ENCODE data around the gene SLC25A10. TPM values are rescaled to one million over a fixed set of nuclear protein-coding genes. Genes with fewer than 3 reads are reported as not detected.
"Not testable (repeated sequence)": the region's sequence is repeated elsewhere in the genome, so short reads cannot be mapped to it uniquely, and the experiment has no call there.

SLC25A10 gene
- total RNA-seq, 6 donors from 2014 or later: 9.9 to 20.2 (median 12.7) TPM

DNA sequence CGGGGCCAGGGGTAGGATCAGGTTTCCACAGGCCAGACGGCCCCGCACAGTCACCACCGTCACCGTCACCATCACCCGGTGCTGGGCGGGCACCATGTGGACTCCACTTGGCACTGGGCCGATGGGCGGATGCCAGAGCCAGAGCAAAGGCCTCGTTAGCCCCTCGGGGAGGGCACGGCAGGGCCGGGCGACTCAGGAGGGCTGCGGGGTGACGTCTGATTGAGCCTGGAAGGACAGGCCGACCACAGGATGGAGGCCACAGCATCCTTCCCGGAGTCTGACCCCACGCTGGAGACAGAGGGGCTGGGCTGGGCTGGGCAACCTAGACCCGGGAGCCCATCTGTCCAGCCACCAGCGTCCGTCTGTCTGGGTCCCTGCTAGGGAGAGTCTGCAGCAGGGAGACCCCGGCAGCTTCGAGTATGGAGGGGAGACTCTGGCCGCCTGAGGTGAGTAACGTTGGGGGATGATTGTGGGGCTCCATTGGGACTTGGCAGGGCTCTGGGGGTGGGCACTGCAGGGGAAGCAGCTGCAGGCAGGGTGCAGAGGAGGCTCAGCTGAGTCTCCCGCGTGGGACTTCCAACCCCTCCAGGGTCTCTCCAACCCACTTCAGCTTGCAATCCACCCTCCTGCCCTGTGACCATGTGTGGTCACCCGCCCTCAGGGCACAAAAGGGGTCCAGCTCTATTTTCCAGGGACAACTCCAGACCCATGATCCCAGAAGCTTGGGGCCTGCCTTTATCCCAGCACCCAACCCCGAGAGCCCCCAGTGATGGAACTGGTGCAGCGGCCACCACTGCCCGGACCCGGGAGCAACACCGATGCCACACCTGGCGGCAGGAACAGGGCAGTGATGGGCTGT is 22.6 kb downstream of the SLC25A10 start:
- Histone ChIP-seq H3K4me3 (no peak overlapping the region), H3K9me3 (no peaks in the 10 kb centered on the region), H3K36me3 (no peaks in the 10 kb centered on the region), H3K4me1 (peaks cover 4 to 19% (median 9%) of the 10 kb centered on the region in 4 donors), H3K27me3 (no peaks in the 10 kb centered on the region), H3K27ac (no peak overlapping the region)
- 72 to 82% methylated on average over 12 to 30 of the region's 35 CpGs for WGBS, 2 donors
- peak in 1 of 2 donors; percentile 76 for DNase-seq
- no peak for ATAC-seq (ENCODE audit: low FRiP score in 2 of 2)
- TF ChIP-seq, protein P1, sequence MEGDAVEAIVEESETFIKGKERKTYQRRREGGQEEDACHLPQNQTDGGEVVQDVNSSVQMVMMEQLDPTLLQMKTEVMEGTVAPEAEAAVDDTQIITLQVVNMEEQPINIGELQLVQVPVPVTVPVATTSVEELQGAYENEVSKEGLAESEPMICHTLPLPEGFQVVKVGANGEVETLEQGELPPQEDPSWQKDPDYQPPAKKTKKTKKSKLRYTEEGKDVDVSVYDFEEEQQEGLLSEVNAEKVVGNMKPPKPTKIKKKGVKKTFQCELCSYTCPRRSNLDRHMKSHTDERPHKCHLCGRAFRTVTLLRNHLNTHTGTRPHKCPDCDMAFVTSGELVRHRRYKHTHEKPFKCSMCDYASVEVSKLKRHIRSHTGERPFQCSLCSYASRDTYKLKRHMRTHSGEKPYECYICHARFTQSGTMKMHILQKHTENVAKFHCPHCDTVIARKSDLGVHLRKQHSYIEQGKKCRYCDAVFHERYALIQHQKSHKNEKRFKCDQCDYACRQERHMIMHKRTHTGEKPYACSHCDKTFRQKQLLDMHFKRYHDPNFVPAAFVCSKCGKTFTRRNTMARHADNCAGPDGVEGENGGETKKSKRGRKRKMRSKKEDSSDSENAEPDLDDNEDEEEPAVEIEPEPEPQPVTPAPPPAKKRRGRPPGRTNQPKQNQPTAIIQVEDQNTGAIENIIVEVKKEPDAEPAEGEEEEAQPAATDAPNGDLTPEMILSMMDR (IDR thresholded peaks at IDR 0.05): no peak
- TF ChIP-seq POLR2AphosphoS5 (IDR thresholded peaks at IDR 0.05) (no peak), POLR2A (IDR thresholded peaks at IDR 0.05) (no peak), EP300 (IDR thresholded peaks at IDR 0.05) (no peak)

DNA sequence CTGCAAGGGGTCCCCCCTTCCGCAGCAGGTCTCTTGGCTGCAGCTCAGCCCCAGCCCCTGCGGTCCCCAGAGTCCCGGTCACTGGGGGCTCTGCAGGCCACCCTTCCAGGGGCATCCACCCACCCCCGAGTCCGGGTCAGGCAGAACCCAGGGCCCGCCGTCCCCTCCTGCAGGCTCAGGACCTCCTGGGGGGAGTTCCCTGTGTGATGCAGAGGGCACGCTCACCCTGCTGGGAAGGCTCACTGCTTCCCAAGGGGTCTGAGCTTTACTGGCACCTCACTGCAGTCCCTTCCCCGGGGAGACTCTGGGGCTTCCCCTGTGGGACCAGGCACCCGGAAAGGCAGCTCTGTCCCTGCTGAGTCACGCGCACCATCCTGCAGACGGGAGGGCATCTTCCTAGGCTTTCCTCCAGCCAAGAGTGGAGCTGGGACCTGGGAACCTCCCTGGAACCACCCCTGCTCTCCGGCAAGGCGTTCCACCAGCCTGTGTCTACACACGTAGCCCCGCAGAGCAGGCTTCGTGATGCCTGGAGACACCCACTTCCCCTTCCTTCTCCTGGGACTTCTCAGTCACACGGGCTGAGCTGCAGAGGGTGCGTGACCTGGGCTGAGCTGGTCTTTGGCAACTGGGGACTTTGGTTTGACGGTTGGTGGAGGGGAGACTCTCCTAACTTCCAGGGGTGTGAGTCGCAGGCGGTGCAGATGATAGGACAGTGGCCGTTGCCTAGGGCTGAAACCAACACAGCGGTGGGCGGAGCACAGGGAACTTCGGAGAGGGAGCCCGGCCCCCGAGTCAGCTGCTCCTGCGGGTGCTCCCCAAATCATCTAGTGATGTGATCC is 23.4 kb downstream of the SLC25A10 start:
- Histone ChIP-seq H3K36me3 (no peaks in the 10 kb centered on the region), H3K4me1 (peaks cover 5 to 22% (median 9%) of the 10 kb centered on the region in 4 donors), H3K9me3 (no peaks in the 10 kb centered on the region), H3K27ac (peak overlapping the region in 1 of 4 donors; percentile 35), H3K27me3 (no peaks in the 10 kb centered on the region), H3K4me3 (peak overlapping the region in 3 of 4 donors; percentile 13 to 31 (median 21))
- TF ChIP-seq, protein P1 (IDR thresholded peaks at IDR 0.05): no peak
- peak in 1 of 4 donors; percentile 30 for TF ChIP-seq POLR2A (IDR thresholded peaks at IDR 0.05)
- DNase-seq: peak; percentile 72 to 79
- peak; percentile 62 to 64 for ATAC-seq (ENCODE audit: low FRiP score in 2 of 2)
- 18 to 30% methylated on average over 14 to 30 of the region's 30 CpGs for WGBS, 2 donors

DNA sequence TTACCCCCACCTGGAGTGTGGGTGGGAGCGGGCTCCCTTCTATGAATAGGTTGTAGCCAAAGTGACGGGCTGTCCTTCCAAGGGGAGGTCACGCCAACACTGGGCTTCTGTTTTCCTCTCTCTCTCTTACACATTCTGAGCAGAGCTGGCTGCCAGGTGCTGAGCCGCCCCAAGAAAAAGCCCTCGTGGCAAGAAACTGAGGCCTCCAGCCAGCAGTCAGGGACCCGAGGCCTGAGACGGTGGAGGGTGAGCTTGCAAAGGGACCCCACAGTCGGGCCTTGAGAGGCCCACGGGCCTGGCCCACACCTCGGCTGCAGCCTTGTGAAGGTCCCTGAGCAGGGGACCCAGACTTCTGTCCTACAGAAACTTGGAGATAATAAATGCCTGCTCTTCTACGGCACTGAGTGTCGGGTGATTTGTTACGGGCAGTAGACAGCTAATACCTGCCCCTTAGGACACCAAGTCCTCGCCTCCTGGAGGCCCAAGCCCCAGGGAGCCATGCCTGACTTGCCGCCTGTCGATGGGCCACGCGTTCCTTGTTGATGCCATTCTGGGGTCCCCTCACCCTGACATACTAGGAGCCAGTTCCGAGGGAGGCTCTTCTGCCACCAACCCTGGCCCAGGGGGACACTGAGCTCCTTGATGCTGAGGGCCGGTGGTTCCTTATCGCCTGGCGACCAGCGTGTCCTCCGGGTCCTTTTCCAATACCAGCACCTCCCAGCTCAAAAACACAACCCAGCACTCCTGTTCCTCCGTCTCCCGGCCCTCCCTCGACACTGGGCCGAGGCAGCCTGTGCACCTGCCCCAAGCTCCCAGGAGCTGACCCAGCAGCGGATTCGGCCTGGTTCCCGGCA is 26.1 kb downstream of the SLC25A10 start:
- 91 to 93% methylated on average over 26 to 31 of the region's 31 CpGs for WGBS, 2 donors
- Histone ChIP-seq H3K27me3 (no peaks in the 10 kb centered on the region), H3K4me3 (no peak overlapping the region), H3K4me1 (peaks cover 8 to 33% (median 13%) of the 10 kb centered on the region in 4 donors), H3K27ac (no peak overlapping the region), H3K9me3 (no peaks in the 10 kb centered on the region), H3K36me3 (no peaks in the 10 kb centered on the region)
- peak in 1 of 2 donors; percentile 62 for DNase-seq
- ATAC-seq (ENCODE audit: low FRiP score in 2 of 2): no peak
- TF ChIP-seq POLR2AphosphoS5 (IDR thresholded peaks at IDR 0.05) (no peak), POLR2A (IDR thresholded peaks at IDR 0.05) (no peak), EP300 (IDR thresholded peaks at IDR 0.05) (no peak)
- TF ChIP-seq, protein P1 (IDR thresholded peaks at IDR 0.05): no peak

DNA sequence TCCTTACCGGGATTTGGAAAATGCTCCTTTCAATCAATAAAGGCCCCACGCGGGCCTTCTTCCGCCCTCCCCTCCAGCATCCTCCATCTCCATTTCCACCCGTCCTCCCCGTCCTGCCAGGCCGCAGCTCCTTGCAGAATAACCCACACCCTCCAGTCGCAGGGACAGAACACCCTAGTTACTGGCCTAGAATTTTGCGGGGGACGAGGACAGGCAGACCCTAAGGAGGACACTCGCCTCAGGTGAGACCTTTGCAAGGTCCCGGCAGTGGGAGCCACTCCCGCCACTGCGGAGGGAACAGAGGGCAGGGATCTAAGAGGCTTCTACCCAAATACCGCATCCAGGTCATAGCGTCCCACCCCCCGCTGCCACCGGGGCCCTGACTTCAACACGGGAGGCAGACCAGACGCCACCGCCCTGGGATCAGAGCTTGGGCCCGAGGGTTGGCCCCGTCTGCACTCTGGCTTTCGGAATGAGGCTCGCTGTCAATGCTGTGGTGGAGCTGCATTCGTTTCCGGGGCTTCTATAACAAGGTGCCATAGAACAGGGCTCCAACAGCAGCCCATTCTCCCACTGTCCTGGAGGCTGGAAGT is 26.8 kb downstream of the SLC25A10 start:
- no peak overlapping the region for H3K4me3 ChIP-seq
- H3K36me3 ChIP-seq: no peaks in the 10 kb centered on the region
- WGBS, 2 donors: 79 to 92% methylated on average over 24 to 27 of the region's 27 CpGs
- H3K9me3 ChIP-seq: no peaks in the 10 kb centered on the region
- H3K27ac ChIP-seq: no peak overlapping the region
- TF ChIP-seq, protein P1 (IDR thresholded peaks at IDR 0.05): no peak
- no peak for TF ChIP-seq POLR2A (IDR thresholded peaks at IDR 0.05)
- TF ChIP-seq POLR2AphosphoS5 (IDR thresholded peaks at IDR 0.05): no peak
- TF ChIP-seq EP300 (IDR thresholded peaks at IDR 0.05): no peak
- ATAC-seq (ENCODE audit: low FRiP score in 2 of 2) (no peak), DNase-seq (peak in 1 of 2 donors; percentile 74)
- no peaks in the 10 kb centered on the region for H3K27me3 ChIP-seq
- H3K4me1 ChIP-seq: peaks cover 8 to 28% (median 13%) of the 10 kb centered on the region in 4 donors

DNA sequence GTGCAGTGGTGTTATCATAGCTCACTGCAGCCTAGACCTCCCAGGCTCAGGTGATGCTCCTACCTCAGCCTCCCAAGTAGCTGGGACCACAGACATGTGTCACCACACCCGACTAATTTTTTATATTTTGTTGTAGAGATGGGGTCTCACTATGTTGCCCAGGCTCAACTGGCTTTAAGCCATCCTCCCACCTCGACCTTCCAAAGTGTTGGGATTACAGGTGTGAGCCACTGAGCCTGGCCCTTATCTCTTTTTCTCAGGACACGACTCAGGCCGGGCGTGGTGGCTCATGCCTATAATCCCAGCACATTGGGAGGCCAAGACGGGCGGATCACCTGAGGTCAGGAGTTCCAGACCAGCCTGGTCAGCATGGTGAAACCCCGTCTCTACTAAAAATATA is 27.5 kb downstream of the SLC25A10 start:
- H3K36me3 ChIP-seq; ATAC-seq (ENCODE audit: low FRiP score in 2 of 2); H3K4me3 ChIP-seq; H3K27me3 ChIP-seq; DNase-seq; H3K9me3 ChIP-seq; H3K27ac ChIP-seq: not testable (repeated sequence)
- H3K4me1 ChIP-seq: peaks cover 8 to 26% (median 13%) of the 10 kb centered on the region in 4 donors
- WGBS, 2 donors: 91 to 94% methylated on average over 8 of the region's 8 CpGs

All from upper lobe of left lung (tissue), 6 donors.